ENCODE data around the gene ASH1L. TPM values are rescaled to one million over a fixed set of nuclear protein-coding genes. Genes with fewer than 3 reads are reported as not detected.
"Not testable (repeated sequence)": the region's sequence is repeated elsewhere in the genome, so short reads cannot be mapped to it uniquely, and the experiment has no call there.

The ASH1L gene
- total RNA-seq, 1 experiment from 2014 or later = 36.0 TPM

- Histone ChIP-seq H3K4me2 (no peak overlapping the region), H3K9me2 (ENCODE audit: insufficient read depth) (no peaks in the 10 kb centered on the region), H3K27me3 (ENCODE audit: insufficient read depth, low read depth) (no peaks in the 10 kb centered on the region), H3K36me3 (ENCODE audit: low read depth) (no peaks in the 10 kb centered on the region), H4K20me1 (ENCODE audit: insufficient read depth) (no peaks in the 10 kb centered on the region), H3K4me1 (replicated peaks; ENCODE audit: insufficient read depth) (no peaks in the 10 kb centered on the region), H3K79me2 (ENCODE audit: low read depth) (no peaks in the 10 kb centered on the region), H3K27ac (no peak overlapping the region), H2AFZ (no peak overlapping the region), H3K9me3 (ENCODE audit: insufficient read depth, low read depth) (no peaks in the 10 kb centered on the region), H3F3A (ENCODE audit: insufficient read depth, low read depth) (no peaks in the 10 kb centered on the region; the same call in 1 of the 2 replicates), H3K4me3 (no peak overlapping the region)
- intact Hi-C loops (cut with micrococcal nuclease; ENCODE audit: unreplicated experiment) = no loop called here
- CTCF ChIA-PET = no interaction called here
- BruUV-seq (replicated peaks) = no TSS peak
- TF ChIP-seq CTCF (conservative IDR thresholded peaks at IDR 0.05) = no peak
- TF ChIP-seq EZH2 (IDR thresholded peaks at IDR 0.05; ENCODE audit: low read depth) = no peak
- POLR2A ChIA-PET (ENCODE audit: unreplicated experiment) = interaction anchor here (0.6 to 0.7 kb wide), 2 partner anchors 25 to 137 kb away, joined by 3 to 14 read pairs; no protein-coding TSS in a partner anchor
- DNase-seq = no peak
These were observed 36.3 kb upstream of the ASH1L start for GRCh38 chr1:155598842-155599331.

GRCh38 chr1:155596864-155597263 lies 34.3 kb upstream of the ASH1L start:
- H3F3A ChIP-seq (ENCODE audit: insufficient read depth, low read depth) = no peaks in the 10 kb centered on the region; the same call in 1 of the 2 replicates
- H3K79me2 ChIP-seq (ENCODE audit: low read depth) = no peaks in the 10 kb centered on the region
- no peaks in the 10 kb centered on the region for H3K27me3 ChIP-seq (ENCODE audit: insufficient read depth, low read depth)
- H3K4me2 ChIP-seq = no peak overlapping the region
- no peak for DNase-seq
- no peak for TF ChIP-seq EZH2 (IDR thresholded peaks at IDR 0.05; ENCODE audit: low read depth)
- TF ChIP-seq CTCF (conservative IDR thresholded peaks at IDR 0.05) = no peak
- H3K4me1 ChIP-seq (replicated peaks; ENCODE audit: insufficient read depth) = no peaks in the 10 kb centered on the region
- H3K36me3 ChIP-seq (ENCODE audit: low read depth) = no peaks in the 10 kb centered on the region
- H3K27ac ChIP-seq = no peak overlapping the region
- H3K4me3 ChIP-seq = no peak overlapping the region
- BruUV-seq (replicated peaks) = no TSS peak
- no peak overlapping the region for H2AFZ ChIP-seq
- no peaks in the 10 kb centered on the region for H4K20me1 ChIP-seq (ENCODE audit: insufficient read depth)
- CTCF ChIA-PET = no interaction called here
- intact Hi-C loops (cut with micrococcal nuclease; ENCODE audit: unreplicated experiment) = no loop called here
- POLR2A ChIA-PET (ENCODE audit: unreplicated experiment) = no interaction called here
- H3K9me2 ChIP-seq (ENCODE audit: insufficient read depth) = no peaks in the 10 kb centered on the region
- H3K9me3 ChIP-seq (ENCODE audit: insufficient read depth, low read depth) = no peaks in the 10 kb centered on the region

GRCh38 chr1:155595877-155596474 lies 33.4 kb upstream of the ASH1L start:
- H3K4me2 ChIP-seq; H3K27ac ChIP-seq; H3K9me3 ChIP-seq (ENCODE audit: insufficient read depth, low read depth); H4K20me1 ChIP-seq (ENCODE audit: insufficient read depth); POLR2A ChIA-PET (ENCODE audit: unreplicated experiment); H3K4me3 ChIP-seq; H3K27me3 ChIP-seq (ENCODE audit: insufficient read depth, low read depth); H2AFZ ChIP-seq; intact Hi-C loops (cut with micrococcal nuclease; ENCODE audit: unreplicated experiment); H3K9me2 ChIP-seq (ENCODE audit: insufficient read depth); DNase-seq; CTCF ChIA-PET; H3K4me1 ChIP-seq (replicated peaks; ENCODE audit: insufficient read depth); H3K79me2 ChIP-seq (ENCODE audit: low read depth); H3K36me3 ChIP-seq (ENCODE audit: low read depth); BruUV-seq (replicated peaks); H3F3A ChIP-seq (ENCODE audit: insufficient read depth, low read depth): not testable (repeated sequence)

- Histone ChIP-seq H3K4me1 (replicated peaks; ENCODE audit: insufficient read depth) (no peaks in the 10 kb centered on the region), H3K4me3 (no peak overlapping the region), H3K9me2 (ENCODE audit: insufficient read depth) (no peaks in the 10 kb centered on the region), H4K20me1 (ENCODE audit: insufficient read depth) (no peaks in the 10 kb centered on the region), H3K79me2 (ENCODE audit: low read depth) (no peaks in the 10 kb centered on the region), H3K9me3 (ENCODE audit: insufficient read depth, low read depth) (no peaks in the 10 kb centered on the region), H3F3A (ENCODE audit: insufficient read depth, low read depth) (no peaks in the 10 kb centered on the region), H3K36me3 (ENCODE audit: low read depth) (no peaks in the 10 kb centered on the region), H3K27ac (no peak overlapping the region), H3K27me3 (ENCODE audit: insufficient read depth, low read depth) (no peaks in the 10 kb centered on the region), H3K4me2 (no peak overlapping the region), H2AFZ (no peak overlapping the region)
- intact Hi-C loops (cut with micrococcal nuclease; ENCODE audit: unreplicated experiment) = no loop called here
- TF ChIP-seq EZH2 (IDR thresholded peaks at IDR 0.05; ENCODE audit: low read depth) = no peak
- peak; percentile 79 for TF ChIP-seq CTCF (conservative IDR thresholded peaks at IDR 0.05)
- POLR2A ChIA-PET (ENCODE audit: unreplicated experiment) = no interaction called here
- CTCF ChIA-PET = no interaction called here
- no TSS peak for BruUV-seq (replicated peaks)
- DNase-seq = peak; percentile 12 to 61
These were observed 29.2 kb upstream of the ASH1L start for GRCh38 chr1:155591770-155592169.

- BruUV-seq (replicated peaks); intact Hi-C loops (cut with micrococcal nuclease; ENCODE audit: unreplicated experiment); POLR2A ChIA-PET (ENCODE audit: unreplicated experiment); H4K20me1 ChIP-seq (ENCODE audit: insufficient read depth); H3K9me3 ChIP-seq (ENCODE audit: insufficient read depth, low read depth); H3K27ac ChIP-seq; H3F3A ChIP-seq (ENCODE audit: insufficient read depth, low read depth); H3K4me2 ChIP-seq; H3K36me3 ChIP-seq (ENCODE audit: low read depth); H3K4me1 ChIP-seq (replicated peaks; ENCODE audit: insufficient read depth); H2AFZ ChIP-seq; CTCF ChIA-PET; DNase-seq; H3K4me3 ChIP-seq; H3K9me2 ChIP-seq (ENCODE audit: insufficient read depth); H3K27me3 ChIP-seq (ENCODE audit: insufficient read depth, low read depth); H3K79me2 ChIP-seq (ENCODE audit: low read depth): not testable (repeated sequence)
These were observed 28.1 kb upstream of the ASH1L start for GRCh38 chr1:155590516-155591247.

All from PC-9 (cell line).